ENCODE measurements around the gene CMBL.

DNA sequence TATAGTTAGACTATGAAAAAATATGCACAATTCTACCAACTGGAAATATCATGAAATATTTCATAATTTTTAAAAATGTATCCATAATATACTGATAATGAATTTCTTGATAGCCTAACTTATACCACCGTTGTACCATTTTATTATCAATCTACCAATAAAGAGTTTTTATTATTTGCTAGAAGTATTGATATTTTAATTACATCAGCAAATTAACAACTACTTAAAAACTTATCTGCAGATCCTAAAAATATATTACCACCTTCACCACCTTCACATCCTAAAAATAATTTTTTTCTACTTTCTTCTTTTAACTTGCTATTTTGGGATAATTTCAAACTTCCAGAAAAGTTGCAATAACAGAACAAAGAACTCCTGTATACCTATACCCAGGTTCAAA is 79.4 kb downstream of the CMBL start:
- TF ChIP-seq, protein P1, sequence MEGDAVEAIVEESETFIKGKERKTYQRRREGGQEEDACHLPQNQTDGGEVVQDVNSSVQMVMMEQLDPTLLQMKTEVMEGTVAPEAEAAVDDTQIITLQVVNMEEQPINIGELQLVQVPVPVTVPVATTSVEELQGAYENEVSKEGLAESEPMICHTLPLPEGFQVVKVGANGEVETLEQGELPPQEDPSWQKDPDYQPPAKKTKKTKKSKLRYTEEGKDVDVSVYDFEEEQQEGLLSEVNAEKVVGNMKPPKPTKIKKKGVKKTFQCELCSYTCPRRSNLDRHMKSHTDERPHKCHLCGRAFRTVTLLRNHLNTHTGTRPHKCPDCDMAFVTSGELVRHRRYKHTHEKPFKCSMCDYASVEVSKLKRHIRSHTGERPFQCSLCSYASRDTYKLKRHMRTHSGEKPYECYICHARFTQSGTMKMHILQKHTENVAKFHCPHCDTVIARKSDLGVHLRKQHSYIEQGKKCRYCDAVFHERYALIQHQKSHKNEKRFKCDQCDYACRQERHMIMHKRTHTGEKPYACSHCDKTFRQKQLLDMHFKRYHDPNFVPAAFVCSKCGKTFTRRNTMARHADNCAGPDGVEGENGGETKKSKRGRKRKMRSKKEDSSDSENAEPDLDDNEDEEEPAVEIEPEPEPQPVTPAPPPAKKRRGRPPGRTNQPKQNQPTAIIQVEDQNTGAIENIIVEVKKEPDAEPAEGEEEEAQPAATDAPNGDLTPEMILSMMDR (IDR thresholded peaks at IDR 0.05; ENCODE audit: low read depth, low read length): no peak
- no peak for TF ChIP-seq EZH2phosphoT487 (IDR thresholded peaks at IDR 0.05; ENCODE audit: low read depth)

Data from OCI-LY3 (cell line).